Muscle layer of duodenum (tissue), 2 donors: ENCODE measurements around the gene FAM229A.
A peak's percentile ranks its signal among the peaks of the same experiment; 100 is the strongest.

Experiments
- H3K27ac ChIP-seq: one replicate; pipeline ENCODE4 v1.7.0; 2013; ENCODE audit warnings: mild to moderate bottlenecking, low read length
- H3K27me3 ChIP-seq: one replicate; pipeline ENCODE4 v1.7.0; 2013; ENCODE audit warnings: low read depth, mild to moderate bottlenecking, control low read depth, low read length
- H3K36me3 ChIP-seq, 2 donors: one replicate each; pipeline ENCODE4 v1.7.0; 2013; ENCODE audit warnings: low read length in 2 of 2, control low read depth in 1 of 2, mild to moderate bottlenecking in 1 of 2; ENCODE audit not compliant: insufficient read depth in 2 of 2, control insufficient read depth in 1 of 2
- H3K4me1 ChIP-seq, 2 donors: one replicate each; pipeline ENCODE4 v1.7.0; 2013; ENCODE audit warnings: low read length in 2 of 2, mild to moderate bottlenecking in 2 of 2, control low read depth in 1 of 2, moderate library complexity in 1 of 2; ENCODE audit not compliant: insufficient read depth in 2 of 2, control insufficient read depth in 1 of 2
- H3K4me3 ChIP-seq, 2 donors: one replicate each; pipeline ENCODE4 v1.7.0; 2013; ENCODE audit warnings: low read length in 2 of 2, low read depth in 1 of 2, mild to moderate bottlenecking in 1 of 2
- H3K9me3 ChIP-seq, 2 donors: one replicate each; pipeline ENCODE4 v1.7.0; 2013; ENCODE audit warnings: low read length in 2 of 2, control low read depth in 1 of 2, mild to moderate bottlenecking in 1 of 2; ENCODE audit not compliant: control insufficient read depth in 1 of 2
- donor health status: healthy.

The FAM229A gene

DNA sequence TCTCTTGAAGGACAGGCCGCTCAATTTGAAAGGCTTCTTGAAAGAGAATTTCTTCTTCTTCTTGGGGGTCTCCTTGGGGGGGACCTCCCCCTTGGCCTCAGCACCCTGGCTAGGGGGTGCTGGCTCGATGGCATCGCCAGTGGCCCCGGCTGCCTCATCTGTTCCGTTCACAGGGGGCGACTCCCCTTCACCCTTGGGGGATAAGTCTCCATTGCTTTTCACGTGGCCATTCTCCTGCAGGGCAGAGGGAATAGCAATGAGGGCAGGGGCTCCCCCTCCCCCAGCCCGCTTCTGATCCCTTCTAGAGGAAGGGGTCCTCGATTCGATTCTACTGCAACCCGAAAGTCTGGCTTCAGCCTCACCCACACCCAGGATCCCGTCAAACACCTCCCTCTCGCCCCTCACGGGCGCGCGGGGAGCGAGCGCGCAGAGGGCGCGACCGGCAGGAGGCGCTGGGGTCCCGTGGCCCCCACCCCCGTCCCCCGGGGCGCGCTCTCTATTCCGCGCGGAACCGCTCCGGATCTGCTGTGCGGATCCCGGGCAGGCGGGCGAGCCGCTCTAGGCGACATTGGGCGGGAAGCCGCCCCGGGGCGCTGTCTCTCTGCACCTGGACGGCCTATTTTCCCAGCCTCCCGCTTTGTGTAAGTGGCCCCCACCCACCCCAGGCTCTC, 27.3 kb downstream of the FAM229A start:
- H3K27me3 ChIP-seq, result no peaks in the 10 kb centered on the region
- H3K36me3 ChIP-seq, result peaks cover 22 to 25% of the 10 kb centered on the region in 2 donors
- peak overlapping the region; percentile 59 to 67 for H3K4me3 ChIP-seq
- peaks cover 10 to 25% of the 10 kb centered on the region in 2 donors for H3K4me1 ChIP-seq
- no peaks in the 10 kb centered on the region for H3K9me3 ChIP-seq
- no peak overlapping the region for H3K27ac ChIP-seq

DNA sequence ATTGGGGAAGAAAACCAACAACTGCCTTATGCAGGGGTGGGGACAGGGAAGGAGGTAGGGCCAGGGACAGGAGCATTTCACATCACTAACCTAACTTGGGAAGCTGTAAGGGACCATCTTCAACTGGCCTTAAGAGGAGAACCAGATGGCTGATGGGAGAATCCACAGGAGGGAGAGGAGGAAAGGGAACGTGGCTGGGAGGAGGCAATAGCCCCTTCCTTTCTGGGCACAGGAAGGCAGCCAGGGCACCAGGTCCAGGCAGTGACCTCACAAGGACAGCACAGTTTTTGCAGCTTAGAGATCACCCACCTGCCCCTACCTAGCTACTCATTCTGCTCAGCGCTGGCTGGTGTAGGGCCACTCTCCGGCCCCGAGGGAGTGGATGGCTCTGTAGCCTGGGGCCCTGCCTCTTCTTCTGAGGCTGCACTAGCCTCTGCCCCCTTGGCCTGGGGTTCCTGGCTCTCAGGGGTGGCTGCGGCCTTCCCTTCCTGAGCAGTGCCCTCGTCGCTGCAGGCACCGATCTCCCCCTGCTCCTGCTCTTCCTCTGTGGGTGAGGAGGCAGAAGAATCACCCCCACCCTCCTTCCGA, 27.9 kb downstream of the FAM229A start:
- peaks cover 10 to 25% of the 10 kb centered on the region in 2 donors for H3K4me1 ChIP-seq
- peaks cover 28 to 30% of the 10 kb centered on the region in 2 donors for H3K36me3 ChIP-seq
- peak overlapping the region; percentile 59 to 67 for H3K4me3 ChIP-seq
- H3K27me3 ChIP-seq, result no peaks in the 10 kb centered on the region
- no peak overlapping the region for H3K27ac ChIP-seq
- H3K9me3 ChIP-seq, result no peaks in the 10 kb centered on the region

DNA sequence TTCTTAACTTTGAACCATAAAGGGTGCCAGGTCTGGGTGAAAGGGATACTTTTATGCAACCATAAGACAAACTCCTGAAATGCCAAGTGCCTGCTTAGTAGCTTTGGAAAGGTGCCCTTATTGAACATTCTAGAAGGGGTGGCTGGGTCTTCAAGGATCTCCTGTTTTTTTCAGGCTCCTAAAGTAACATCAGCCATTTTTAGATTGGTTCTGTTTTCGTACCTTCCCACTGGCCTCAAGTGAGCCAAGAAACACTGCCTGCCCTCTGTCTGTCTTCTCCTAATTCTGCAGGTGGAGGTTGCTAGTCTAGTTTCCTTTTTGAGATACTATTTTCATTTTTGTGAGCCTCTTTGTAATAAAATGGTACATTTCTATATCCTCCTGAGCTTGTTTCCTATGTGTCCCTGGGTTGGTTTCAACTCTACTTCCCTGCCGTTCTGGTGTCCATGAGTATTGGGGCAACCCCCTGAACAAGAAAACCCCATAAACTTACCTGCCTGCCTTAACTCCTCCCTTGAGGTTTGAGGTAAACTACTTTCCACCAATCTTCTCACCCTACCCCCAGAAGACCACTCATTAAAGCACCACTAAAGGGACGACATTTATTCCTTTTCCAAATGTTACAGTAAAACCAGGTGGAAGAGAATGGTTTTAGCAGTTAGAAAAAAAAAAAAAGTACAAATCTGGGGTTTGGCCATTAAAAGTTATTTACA, 28.9 kb downstream of the FAM229A start:
- Histone ChIP-seq H3K4me1 (peaks cover 7 to 25% of the 10 kb centered on the region in 2 donors), H3K27ac (no peak overlapping the region), H3K4me3 (no peak overlapping the region), H3K36me3 (peaks cover 38 to 40% of the 10 kb centered on the region in 2 donors), H3K9me3 (no peaks in the 10 kb centered on the region), H3K27me3 (no peaks in the 10 kb centered on the region)

DNA sequence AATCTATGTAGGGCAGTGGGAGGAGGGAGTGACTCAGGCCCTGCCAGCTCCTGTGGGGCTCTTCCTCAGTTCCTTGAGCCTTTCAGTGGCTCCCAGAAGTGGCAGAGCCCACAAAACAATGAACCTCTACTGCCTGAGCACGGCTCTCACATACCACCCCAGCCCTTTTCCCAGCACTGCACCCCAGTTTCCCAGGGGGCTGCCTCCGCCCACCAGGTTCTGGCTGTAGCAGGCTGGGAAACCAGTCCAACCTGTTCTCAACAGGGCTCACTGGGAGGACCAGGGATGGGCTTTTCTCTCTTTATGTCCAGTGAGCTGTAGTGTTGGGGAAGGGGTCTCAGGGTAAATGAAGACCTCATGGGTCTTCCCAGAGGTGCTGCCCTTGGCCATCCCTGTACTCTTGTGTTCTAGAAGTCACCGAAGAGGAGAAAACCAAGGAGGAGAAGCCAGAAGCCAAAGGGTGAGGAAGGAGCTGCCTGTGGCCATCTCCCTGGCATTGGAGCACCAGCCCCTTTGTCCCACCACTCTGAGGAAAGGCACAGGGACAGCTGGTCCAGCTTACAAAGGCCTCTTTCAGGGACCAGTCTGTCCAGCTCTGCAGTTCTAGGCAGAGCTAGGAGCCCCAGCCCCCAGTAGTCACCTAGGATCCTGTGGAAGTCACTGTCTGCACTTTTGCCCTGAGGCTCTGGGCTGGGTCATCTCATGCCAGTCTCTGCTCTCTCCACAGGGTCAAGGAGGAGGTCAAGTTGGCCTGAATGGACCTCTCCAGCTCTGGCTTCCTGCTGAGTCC, 29.8 kb downstream of the FAM229A start:
- Histone ChIP-seq H3K27ac (no peak overlapping the region), H3K36me3 (peaks cover 44 to 49% of the 10 kb centered on the region in 2 donors), H3K4me3 (no peak overlapping the region), H3K27me3 (no peaks in the 10 kb centered on the region), H3K9me3 (no peaks in the 10 kb centered on the region), H3K4me1 (peaks cover 4 to 23% of the 10 kb centered on the region in 2 donors)

DNA sequence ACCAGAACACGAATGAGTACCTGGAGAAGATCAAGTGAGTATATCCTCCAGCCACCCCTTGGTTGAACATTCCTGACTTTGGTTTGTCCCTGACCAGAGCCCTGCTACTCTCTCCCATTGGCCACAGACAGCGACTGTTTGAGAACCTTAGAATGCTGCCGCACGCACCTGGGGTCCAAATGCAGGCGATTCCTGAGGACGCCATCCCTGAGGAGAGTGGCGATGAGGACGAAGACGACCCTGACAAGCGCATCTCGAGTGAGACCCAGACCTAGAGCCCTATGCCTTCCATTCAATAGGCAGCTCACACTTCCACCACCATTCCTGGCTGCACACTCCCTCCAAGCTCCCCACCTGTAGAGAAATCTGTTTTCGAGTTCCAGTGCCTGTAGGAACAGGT, 30.7 kb downstream of the FAM229A start:
- Histone ChIP-seq H3K4me3 (no peak overlapping the region), H3K4me1 (peaks cover 0 to 14% of the 10 kb centered on the region in 2 donors), H3K9me3 (no peaks in the 10 kb centered on the region), H3K27ac (no peak overlapping the region), H3K27me3 (no peaks in the 10 kb centered on the region), H3K36me3 (peaks cover 52 to 58% of the 10 kb centered on the region in 2 donors)

DNA sequence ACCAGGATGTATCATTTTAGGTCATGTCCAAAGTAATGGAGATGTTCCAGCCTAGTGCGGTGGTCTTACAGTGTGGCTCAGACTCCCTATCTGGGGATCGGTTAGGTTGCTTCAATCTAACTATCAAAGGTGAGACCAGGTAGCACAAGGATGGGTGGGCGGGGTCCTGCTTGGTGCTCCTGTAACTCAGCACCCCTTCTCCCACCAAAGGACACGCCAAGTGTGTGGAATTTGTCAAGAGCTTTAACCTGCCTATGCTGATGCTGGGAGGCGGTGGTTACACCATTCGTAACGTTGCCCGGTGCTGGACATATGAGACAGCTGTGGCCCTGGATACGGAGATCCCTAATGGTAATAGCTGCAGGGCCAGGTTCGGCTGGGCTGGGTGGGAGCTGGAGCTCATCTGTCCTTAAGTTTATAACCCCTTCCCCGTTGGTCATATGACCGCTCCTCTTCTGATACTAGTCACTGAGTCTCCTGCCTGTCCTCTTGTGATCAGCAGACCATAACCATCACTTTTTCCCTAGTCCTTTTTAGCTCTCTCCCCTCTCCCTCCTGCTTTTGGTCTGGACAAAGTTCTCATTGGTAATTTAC, 31.6 kb downstream of the FAM229A start:
- H3K27ac ChIP-seq, result no peak overlapping the region
- peaks cover 52 to 58% of the 10 kb centered on the region in 2 donors for H3K36me3 ChIP-seq
- peaks cover 0 to 9% of the 10 kb centered on the region in 2 donors for H3K4me1 ChIP-seq
- H3K27me3 ChIP-seq, result no peaks in the 10 kb centered on the region
- no peaks in the 10 kb centered on the region for H3K9me3 ChIP-seq
- no peak overlapping the region for H3K4me3 ChIP-seq

DNA sequence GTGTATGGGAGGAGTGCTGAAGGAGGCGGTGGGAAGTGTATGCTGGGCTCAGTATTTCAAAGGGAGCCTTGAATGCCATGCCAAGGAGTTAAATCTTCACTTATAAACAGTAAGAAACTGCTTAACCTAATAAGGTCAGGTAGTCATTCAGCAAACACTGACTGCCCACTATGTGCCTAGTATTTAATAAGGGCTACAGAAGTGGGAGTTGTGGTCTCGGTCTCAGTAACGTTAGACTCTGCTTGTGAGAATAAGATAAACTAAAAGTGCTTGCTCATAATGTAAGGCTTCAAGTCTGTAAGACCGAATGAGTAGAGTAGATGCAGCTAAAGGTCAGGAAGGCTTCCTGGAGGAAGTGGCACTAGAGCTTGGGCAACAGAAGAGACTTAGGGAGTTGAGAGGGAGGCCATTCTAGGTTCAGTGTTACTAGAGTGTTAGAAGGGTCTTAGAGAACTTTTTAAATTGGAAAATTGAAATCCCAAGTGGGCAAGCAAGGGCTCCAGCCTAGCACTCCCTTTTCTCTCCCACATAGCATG, 32.3 kb downstream of the FAM229A start:
- Histone ChIP-seq H3K9me3 (no peaks in the 10 kb centered on the region), H3K27ac (no peak overlapping the region), H3K27me3 (no peaks in the 10 kb centered on the region), H3K4me1 (peaks cover 0 to 6% of the 10 kb centered on the region in 2 donors), H3K4me3 (no peak overlapping the region), H3K36me3 (peaks cover 52 to 64% of the 10 kb centered on the region in 2 donors)

DNA sequence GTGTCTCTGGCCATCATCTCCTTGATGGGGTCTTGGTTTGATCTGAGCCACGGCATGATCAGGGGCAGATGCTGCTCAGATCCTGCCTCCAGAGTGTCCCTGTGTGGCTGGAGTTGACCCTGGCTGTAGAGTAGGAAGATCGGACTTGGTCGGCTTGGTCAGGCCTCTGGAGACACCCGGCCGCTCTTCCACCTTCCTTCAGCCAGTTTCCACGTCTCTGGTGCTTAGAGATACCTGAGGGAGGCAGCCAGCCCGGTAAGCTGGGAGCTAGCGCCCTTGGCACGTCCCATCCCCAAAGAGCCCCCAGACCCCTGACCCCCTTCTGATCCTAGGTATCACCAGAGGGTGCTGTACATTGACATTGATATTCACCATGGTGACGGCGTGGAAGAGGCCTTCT, 35.1 kb downstream of the FAM229A start:
- peaks cover 46 to 72% of the 10 kb centered on the region in 2 donors for H3K36me3 ChIP-seq
- no peak overlapping the region for H3K4me3 ChIP-seq
- no peaks in the 10 kb centered on the region for H3K4me1 ChIP-seq
- no peaks in the 10 kb centered on the region for H3K27me3 ChIP-seq
- H3K9me3 ChIP-seq, result no peaks in the 10 kb centered on the region
- H3K27ac ChIP-seq, result no peak overlapping the region

DNA sequence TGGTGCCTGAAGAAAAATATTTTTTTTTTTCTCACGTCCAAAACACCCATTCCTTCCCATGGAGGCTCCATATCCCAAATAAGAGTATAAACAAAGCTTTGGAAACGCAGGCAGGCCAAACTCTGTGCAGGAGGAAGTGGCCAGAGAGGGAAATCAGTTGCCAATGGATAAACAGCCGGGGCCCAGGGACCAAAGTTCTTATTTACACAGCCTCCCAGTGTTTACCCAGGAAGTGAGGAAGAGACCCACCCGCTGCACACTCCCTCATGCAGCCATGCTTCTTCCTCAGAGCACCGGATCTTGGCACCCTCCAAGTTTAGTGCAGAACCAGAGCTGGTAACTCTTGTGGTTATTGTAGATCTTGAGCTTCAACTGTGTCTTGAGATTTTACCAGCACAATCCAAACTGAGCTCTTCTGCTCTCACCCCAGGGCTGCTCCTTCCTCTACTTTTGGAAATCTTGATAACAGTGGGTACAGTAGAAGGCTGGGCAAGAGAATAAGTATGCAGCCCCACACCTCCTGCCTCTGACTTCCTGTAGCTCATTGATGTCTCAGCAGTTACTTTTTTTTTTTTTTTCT, 40.5 kb downstream of the FAM229A start:
- Histone ChIP-seq H3K27me3 (no peaks in the 10 kb centered on the region), H3K4me1 (no peaks in the 10 kb centered on the region), H3K4me3 (no peak overlapping the region), H3K27ac (peak overlapping the region; percentile 70), H3K9me3 (no peaks in the 10 kb centered on the region), H3K36me3 (peaks cover 9 to 50% of the 10 kb centered on the region in 2 donors)

DNA sequence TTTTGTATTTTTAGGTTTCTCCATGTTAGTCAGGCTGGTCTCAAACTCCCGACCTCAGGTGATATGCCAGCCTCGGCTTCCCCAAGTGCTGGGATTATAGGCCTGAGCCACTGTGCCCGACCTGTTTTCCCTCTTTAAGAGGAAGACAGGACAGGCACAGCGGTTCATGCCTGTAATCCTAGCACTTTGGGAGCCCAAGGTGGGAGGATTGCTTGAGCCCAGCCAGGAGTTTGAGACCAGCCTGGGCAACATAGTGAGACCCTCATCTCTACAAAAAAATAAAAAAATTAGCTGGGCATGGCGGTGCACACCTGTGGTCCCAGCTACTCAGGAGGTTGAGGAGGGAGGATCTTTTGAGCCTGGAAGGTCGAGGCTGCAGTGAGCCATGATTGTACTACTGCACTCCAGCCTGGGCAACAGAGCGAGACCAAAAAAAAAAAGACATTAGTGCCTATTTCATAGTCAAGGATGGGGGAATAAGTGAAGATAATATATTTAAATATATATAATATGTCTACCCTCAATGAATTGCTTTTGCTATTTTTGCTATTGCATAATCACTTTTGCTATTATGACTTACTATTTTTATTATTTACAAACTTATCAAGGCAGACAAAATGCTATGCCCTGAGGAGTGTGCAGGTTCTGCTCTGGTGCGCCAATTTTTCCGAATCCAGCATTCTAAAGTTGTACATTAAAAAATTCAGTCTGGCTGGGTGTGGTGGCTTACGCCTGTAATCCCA, 44.0 kb downstream of the FAM229A start:
- peaks cover 10 to 37% of the 10 kb centered on the region in 2 donors for H3K36me3 ChIP-seq

More for the DNA sequence above, 44.0 kb downstream of the FAM229A start:
- no peaks in the 10 kb centered on the region for H3K9me3 ChIP-seq
- no peaks in the 10 kb centered on the region for H3K27me3 ChIP-seq
- no peak overlapping the region for H3K27ac ChIP-seq
- H3K4me3 ChIP-seq, result no peak overlapping the region
- no peaks in the 10 kb centered on the region for H3K4me1 ChIP-seq
